A673 (cell line): ENCODE data around the gene GALNT18. TPM values are rescaled to one million over a fixed set of nuclear protein-coding genes. Genes with fewer than 3 reads are reported as not detected.

Source experiments
- BruUV-seq: library from RNA; stranded (reverse); fragments of 400-500 nt; replicated peaks from 2 replicates; lab custom pipeline; 2021; lab: Mats Ljungman, UMichigan
- CTCF ChIA-PET: fragments of 300-600 bp; sonication (Branson Sonifier 250); formaldehyde crosslinking; loops from one replicate; lab custom pipeline; 2022; ENCODE audit warnings: antibody characterized with exemption; lab: Charles Lee
- POLR2A ChIA-PET: fragments of 300-600 bp; sonication (Branson Sonifier 250); formaldehyde crosslinking; loops from one replicate; lab custom pipeline; 2022; ENCODE audit warnings: antibody characterized with exemption; ENCODE audit not compliant: low non-redundant PET; lab: Charles Lee
- DNase-seq: peaks from one replicate; pipeline ENCODE4 v3.0.0-alpha.2; 2015; ENCODE audit warnings: low spot score
- H3K27ac ChIP-seq: fragments of 200-600 bp; sonication (generic); 2 replicates; pipeline ENCODE4 v1.5.1; 2016; ENCODE audit warnings: mixed run types, low read depth, mild to moderate bottlenecking, mixed read lengths, antibody characterized with exemption, low read length; ENCODE audit not compliant: poor library complexity, severe bottlenecking
- H3K27me3 ChIP-seq: fragments of 200-600 bp; sonication (generic); replicated peaks from 2 replicates; pipeline ENCODE4 v1.6.1; 2017; ENCODE audit warnings: mixed run types, low read depth, mild to moderate bottlenecking, mixed read lengths, antibody characterized with exemption, low read length; ENCODE audit not compliant: insufficient read depth, poor library complexity
- H3K36me3 ChIP-seq: fragments of 200-600 bp; sonication (generic); 2 replicates; pipeline ENCODE4 v1.6.1; 2016; ENCODE audit warnings: mixed run types, mild to moderate bottlenecking, mixed read lengths, antibody characterized with exemption, low read length; ENCODE audit not compliant: insufficient read depth, poor library complexity, severe bottlenecking
- H3K4me1 ChIP-seq: fragments of 200-600 bp; sonication (generic); 2 replicates; pipeline ENCODE4 v1.6.1; 2017; ENCODE audit warnings: mixed run types, mild to moderate bottlenecking, mixed read lengths, antibody characterized with exemption, low read length; ENCODE audit not compliant: insufficient read depth, poor library complexity, severe bottlenecking
- H3K4me3 ChIP-seq: fragments of 200-600 bp; sonication (generic); 2 replicates; pipeline ENCODE4 v1.5.1; 2016; ENCODE audit warnings: low read depth, mixed run types, mild to moderate bottlenecking, mixed read lengths, low read length; ENCODE audit not compliant: poor library complexity, severe bottlenecking
- H3K9me3 ChIP-seq: fragments of 200-600 bp; sonication (generic); 2 replicates; pipeline ENCODE4 v1.6.1; 2016; ENCODE audit warnings: mixed run types, low read depth, mild to moderate bottlenecking, mixed read lengths, antibody characterized with exemption, low read length; ENCODE audit not compliant: poor library complexity, severe bottlenecking
- CTCF ChIP-seq: fragments of 300-800, 200-600 bp; sonication (generic); conservative IDR thresholded peaks from 2 replicates; pipeline ENCODE4 v1.5.1; 2017; ENCODE audit warnings: low read depth, mild to moderate bottlenecking, antibody characterized with exemption, low read length, moderate library complexity, mixed read lengths
- EZH2 ChIP-seq: fragments of 200-600 bp; sonication (generic); IDR thresholded peaks from 2 replicates; pipeline ENCODE4 v1.6.1; 2017; ENCODE audit warnings: borderline replicate concordance, low read depth, mild to moderate bottlenecking, mixed read lengths, antibody characterized with exemption, low read length; ENCODE audit not compliant: poor library complexity, severe bottlenecking
- intact Hi-C: fragments of 100-400 bp; cut with micrococcal nuclease; formaldehyde crosslinking; loops from one replicate; pipeline ENCODE4 v1.10.0; 2022; ENCODE audit not compliant: unreplicated experiment
- total RNA-seq: library from RNA; stranded (reverse); gene quantifications from 2 replicates; pipeline ENCODE4 v1.2.3, GENCODE V29; 2021

GALNT18 gene
- total RNA-seq, 1 experiment from 2014 or later: 0.37 TPM

DNA sequence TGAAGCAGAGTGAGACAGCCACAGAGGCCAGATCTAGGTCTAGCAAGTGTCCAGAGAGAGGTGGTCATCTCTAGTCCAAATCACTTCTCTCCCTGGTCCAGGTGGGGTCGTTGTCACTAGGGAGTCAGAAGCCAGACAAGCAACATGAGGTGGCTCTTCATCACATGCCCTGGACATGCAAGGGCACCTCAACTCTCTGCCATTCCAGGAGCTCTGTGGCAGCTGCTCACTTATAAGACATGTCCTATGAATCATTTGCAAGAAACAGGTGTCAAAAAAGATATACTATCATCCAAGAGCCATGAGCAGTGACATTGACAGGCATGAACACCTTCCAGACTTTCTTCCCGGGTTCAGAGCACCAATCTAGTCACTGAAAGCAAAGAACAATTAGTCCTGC, 130.8 kb downstream of the GALNT18 start:
- Histone ChIP-seq H3K9me3 (no peaks in the 10 kb centered on the region), H3K27me3 (no peaks in the 10 kb centered on the region), H3K4me3 (no peak overlapping the region), H3K27ac (no peak overlapping the region), H3K36me3 (no peaks in the 10 kb centered on the region), H3K4me1 (no peaks in the 10 kb centered on the region)
- BruUV-seq: no TSS peak
- DNase-seq: no peak
- TF ChIP-seq CTCF: no peak
- no peak for TF ChIP-seq EZH2
- intact Hi-C loops: no loop called here
- POLR2A ChIA-PET: no interaction called here
- CTCF ChIA-PET: no interaction called here

DNA sequence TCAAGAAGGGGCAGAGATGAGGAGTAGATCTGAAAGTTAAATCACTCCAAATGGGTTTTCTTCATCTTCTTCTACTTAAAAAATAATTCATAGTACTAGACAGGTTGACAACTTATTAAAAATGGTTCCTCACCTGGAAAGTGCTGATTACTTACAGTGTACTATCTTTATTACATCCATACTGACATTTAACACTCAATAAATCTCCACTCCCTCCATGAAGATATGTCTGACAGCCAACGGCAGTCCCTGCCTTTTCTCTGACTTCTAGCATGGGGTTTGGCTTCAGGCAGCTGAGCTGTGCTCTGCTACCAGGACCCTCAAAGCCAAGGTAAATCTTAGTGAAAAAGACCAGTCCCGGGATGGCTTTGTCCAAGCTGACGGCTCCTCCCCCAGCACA, 135.4 kb downstream of the GALNT18 start:
- ChIA-PET CTCF (no interaction called here), POLR2A (no interaction called here)
- BruUV-seq: no TSS peak
- Histone ChIP-seq H3K4me3 (no peak overlapping the region), H3K9me3 (no peaks in the 10 kb centered on the region), H3K27me3 (no peaks in the 10 kb centered on the region), H3K27ac (no peak overlapping the region), H3K4me1 (no peaks in the 10 kb centered on the region), H3K36me3 (no peaks in the 10 kb centered on the region)
- intact Hi-C loops: no loop called here
- TF ChIP-seq CTCF (no peak), EZH2 (no peak)
- DNase-seq: no peak

DNA sequence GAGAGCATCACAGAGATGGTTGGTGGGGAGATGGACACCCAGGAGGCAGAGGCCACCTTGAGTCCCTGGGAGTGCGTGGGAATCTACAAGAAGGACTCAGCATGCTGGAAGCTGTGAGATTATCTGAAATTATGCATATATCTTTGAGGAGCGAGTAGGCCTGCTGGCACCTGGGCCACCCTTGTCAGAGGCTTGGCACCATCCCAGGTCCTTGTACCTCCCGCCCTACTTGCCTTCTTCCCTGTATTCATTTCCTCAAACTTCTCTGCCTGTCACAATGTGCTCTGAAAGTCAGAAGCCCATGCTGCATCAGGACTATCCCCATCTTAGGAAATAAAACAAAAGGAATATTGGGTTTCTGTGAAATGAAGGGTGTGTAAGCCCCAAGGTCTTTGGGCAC, 135.8 kb downstream of the GALNT18 start:
- Histone ChIP-seq H3K27me3 (no peaks in the 10 kb centered on the region), H3K4me1 (no peaks in the 10 kb centered on the region), H3K36me3 (no peaks in the 10 kb centered on the region), H3K27ac (no peak overlapping the region), H3K4me3 (no peak overlapping the region), H3K9me3 (no peaks in the 10 kb centered on the region)
- no peak for DNase-seq
- POLR2A ChIA-PET: no interaction called here
- TF ChIP-seq EZH2 (no peak), CTCF (no peak)
- intact Hi-C loops: no loop called here
- BruUV-seq: no TSS peak
- CTCF ChIA-PET: no interaction called here
